GM18519 (cell line): ENCODE results near the gene SLC9A2.

Experiments
- ATAC-seq: cut with Tn5 transposase; IDR thresholded peaks from one replicate; pipeline ENCODE4 v1.9.1; 2021; ENCODE audit warnings: mild to moderate bottlenecking, moderate library complexity; ENCODE audit not compliant: unreplicated experiment, low FRiP score

The SLC9A2 gene

GRCh38 chr2:102724016-102724490 is 104.7 kb downstream of the SLC9A2 start:
- no peak for ATAC-seq

DNA sequence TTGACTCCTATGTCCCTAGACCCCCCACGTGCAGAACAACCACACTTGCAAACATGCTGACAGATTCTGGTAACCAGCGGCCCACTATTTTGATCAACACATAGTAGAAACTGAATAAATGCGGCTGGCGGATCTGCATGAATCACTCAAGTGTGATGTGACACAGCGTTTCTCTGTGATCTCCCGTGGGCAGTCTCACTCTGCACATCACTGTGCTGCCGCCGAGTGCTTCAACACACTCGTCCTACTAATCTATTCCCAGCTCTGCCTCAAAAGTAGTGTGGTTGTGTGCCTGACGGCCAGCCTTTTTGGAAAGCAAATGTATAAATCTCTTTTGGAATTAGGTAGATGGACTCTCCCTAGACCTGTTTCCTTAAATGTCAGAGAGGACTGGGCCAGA is 105.2 kb downstream of the SLC9A2 start:
- no peak for ATAC-seq

DNA sequence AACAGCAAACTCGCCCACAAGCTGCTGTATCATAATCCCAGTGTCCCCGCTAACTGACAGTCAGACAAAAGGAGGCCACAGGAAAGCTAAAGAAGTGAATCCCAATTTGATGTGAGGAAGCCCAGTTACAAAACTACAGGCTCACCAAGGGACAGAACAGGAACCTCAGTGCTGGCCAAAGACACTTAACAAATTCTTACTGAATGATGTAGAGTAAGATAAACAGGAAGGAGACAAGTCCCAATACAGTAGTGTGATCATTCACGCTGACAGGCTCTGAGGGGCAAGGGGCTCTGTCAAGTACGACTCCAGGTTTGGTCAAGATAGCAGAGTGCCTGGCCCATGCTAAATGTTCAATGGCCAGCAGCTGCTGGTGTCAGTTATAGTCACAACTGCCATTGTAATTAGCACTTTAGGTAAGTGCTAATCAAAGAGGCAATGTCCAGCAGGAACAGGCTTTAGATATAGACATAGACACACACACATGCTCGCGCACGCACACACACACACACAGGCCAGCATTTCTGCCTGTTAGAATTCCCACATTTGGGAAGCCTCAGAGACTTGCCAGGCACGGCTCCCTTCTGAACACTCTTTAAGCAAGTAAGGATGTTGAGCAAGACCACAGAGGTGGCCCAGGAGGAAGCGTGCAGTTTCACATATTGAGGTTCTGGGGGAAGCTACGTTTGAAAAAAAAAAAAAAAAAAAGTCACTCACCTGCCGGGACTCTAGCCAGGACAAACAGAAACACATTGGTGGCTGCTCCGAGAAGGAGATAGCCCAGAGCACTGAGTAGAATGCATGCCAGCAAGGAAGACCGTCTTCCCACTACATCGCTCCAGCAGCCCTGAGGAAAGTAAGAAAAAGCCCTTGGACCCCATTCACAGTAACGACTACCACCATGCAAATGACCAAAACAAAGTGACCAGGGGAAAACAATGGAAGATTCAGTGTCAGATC is 107.1 kb downstream of the SLC9A2 start:
- ATAC-seq, result no peak

- ATAC-seq, result no peak
Observed at GRCh38 chr2:102735416-102736109, 116.2 kb downstream of the SLC9A2 start.

DNA sequence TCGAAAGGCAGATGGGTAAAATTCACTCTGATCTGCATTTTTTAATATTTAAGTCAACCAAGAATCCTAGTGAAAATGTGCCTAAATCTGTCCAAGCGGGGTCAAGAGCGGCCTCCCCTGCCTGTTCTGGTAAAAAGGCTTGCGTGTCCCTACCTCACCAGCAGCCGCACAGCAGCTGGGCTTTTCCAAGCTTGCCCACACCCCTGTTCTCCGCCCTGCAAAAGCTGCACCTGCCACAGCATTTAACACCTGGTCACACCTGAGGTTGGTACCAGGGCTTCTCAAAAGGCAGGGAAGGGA is 116.7 kb downstream of the SLC9A2 start:
- ATAC-seq, result peak; percentile 3

GRCh38 chr2:102736410-102737409 is 117.4 kb downstream of the SLC9A2 start:
- ATAC-seq, result peak; percentile 73

- peak; percentile 63 for ATAC-seq
Observed at GRCh38 chr2:102737431-102737830, 118.1 kb downstream of the SLC9A2 start.

DNA sequence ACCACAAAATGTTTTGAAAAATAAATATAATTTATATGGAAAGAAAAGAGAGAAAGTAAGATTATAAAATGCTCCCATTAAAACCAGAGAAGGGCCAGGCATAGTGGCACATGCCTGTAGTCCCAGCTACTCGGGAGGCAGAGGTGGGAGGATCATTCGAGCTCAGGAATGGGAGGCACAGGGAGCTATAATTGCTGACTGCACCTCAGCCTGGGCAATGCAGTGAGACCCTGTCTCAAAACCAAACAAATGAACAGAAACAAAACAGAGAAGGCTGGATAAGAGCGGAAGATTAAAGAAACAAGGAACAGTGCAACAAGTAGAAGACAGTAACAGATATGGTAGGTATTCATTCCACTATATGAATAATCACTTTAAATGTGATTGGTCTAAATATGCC is 123.9 kb downstream of the SLC9A2 start:
- ATAC-seq, result no peak

- ATAC-seq, result no peak
Observed at GRCh38 chr2:102748107-102748506, 128.8 kb downstream of the SLC9A2 start.

DNA sequence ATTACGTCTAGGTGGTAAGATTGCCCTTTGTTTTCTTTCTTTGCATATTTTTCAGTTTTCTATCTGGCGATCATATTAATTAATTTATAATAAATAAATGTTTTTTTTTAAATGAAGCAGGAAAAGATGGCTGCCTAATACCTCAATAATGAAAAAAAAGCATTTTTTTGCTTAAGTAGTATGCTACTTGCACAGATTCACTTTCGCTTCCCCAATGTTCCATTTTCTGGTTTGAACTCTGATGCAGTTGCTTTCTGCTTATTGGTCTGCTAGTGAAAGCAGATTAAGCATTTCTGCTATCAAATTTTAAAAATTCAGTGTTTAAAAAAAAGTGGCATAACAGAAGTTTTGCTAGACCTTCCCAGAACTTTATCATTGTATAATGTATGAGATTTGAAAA is 130.6 kb downstream of the SLC9A2 start:
- ATAC-seq, result peak; percentile 70

GRCh38 chr2:102753563-102754159 is 134.3 kb downstream of the SLC9A2 start:
- no peak for ATAC-seq

- no peak for ATAC-seq
Observed at GRCh38 chr2:102754456-102755145, 135.2 kb downstream of the SLC9A2 start.

DNA sequence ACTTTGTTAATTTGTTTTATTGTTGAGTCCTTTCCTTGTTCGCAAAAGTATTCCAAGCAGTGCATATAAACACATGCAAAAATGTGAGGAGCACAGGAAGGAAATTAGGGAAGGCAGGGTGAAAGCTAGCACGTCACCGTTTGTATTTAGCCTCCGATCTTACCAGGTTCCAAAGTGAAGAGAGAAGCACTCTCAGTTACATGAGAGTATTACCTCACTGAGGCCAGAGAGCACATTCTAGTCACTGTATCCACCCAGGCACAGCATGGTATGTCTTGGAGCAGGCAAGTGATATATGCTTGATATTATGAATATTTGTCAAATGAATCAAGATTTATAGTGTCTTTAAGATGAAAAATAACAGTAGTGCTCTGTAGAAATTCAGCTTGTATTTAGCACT is 135.9 kb downstream of the SLC9A2 start:
- no peak for ATAC-seq

- no peak for ATAC-seq
Observed at GRCh38 chr2:102758439-102758838, 139.1 kb downstream of the SLC9A2 start.
